ENCODE results near the gene STXBP1.
A peak's percentile ranks its signal among the peaks of the same experiment; 100 is the strongest.

STXBP1 gene

DNA sequence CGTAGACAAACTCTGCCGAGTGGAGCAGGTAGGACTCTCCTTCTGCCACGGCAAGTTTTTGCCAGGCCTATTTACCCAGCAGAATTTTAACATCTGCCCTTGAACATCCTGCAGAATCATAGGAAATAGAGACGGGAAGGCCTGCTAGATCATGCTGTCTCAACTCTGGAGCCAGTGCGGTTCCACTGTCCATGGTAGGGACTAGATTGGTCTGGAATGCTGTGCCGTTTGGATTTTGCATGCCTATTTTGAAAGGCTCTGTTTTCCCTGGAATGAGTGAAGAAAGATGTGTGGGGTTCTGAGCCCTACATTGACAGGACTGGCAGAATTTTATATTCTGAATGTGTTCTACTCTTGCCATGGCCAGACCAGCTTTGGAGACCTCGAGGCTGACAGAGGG is 61.2 kb downstream of the STXBP1 start:
- Histone ChIP-seq H4K91ac (ENCODE audit: low read depth, low read length) (no peak overlapping the region), H3K36me3 (ENCODE audit: control insufficient read depth in 1 of 2, insufficient read depth in 2 of 2, low read length in 2 of 2) (peaks cover 6 to 15% of the 10 kb centered on the region in 2 experiments), H3K27me3 (ENCODE audit: insufficient read depth, low read length) (no peaks in the 10 kb centered on the region), H3K79me1 (ENCODE audit: low read length) (no peaks in the 10 kb centered on the region), H3K23ac (ENCODE audit: low read length) (no peak overlapping the region), H3K18ac (ENCODE audit: low read length) (no peak overlapping the region), H2AK5ac (ENCODE audit: low read length) (no peak overlapping the region), H2BK5ac (ENCODE audit: low read depth, low read length, poor library complexity) (no peak overlapping the region), H2AFZ (ENCODE audit: insufficient read depth, low read length, poor library complexity) (no peak overlapping the region), H3K9ac (ENCODE audit: low read length) (no peak overlapping the region), H4K12ac (ENCODE audit: low read depth, low read length) (no peak overlapping the region), H3K79me2 (ENCODE audit: control insufficient read depth, insufficient read depth, low read length, poor library complexity) (no peaks in the 10 kb centered on the region), H3K14ac (ENCODE audit: low read length) (no peak overlapping the region), H3K4me1 (ENCODE audit: control insufficient read depth in 1 of 2, insufficient read depth in 2 of 2, low read length in 2 of 2) (no peaks in the 10 kb centered on the region), H3K4me2 (ENCODE audit: low read length) (no peak overlapping the region), H3K9me3 (ENCODE audit: insufficient read depth, low read depth, low read length) (no peaks in the 10 kb centered on the region), H2BK12ac (ENCODE audit: low read length) (no peak overlapping the region), H3K27ac (ENCODE audit: low read depth, low read length) (no peak overlapping the region), H3K4ac (ENCODE audit: low read depth, low read length) (no peak overlapping the region), H4K8ac (ENCODE audit: low read depth, low read length) (no peak overlapping the region), H3K4me3 (ENCODE audit: low read depth, low read length) (no peak overlapping the region), H2BK120ac (ENCODE audit: insufficient read depth, low read length, poor library complexity) (no peak overlapping the region)
- no CpG with 5 or more reads among the region's 7 CpGs for WGBS (ENCODE audit: extremely low coverage, insufficient coverage, insufficient read length)
- no peak for DNase-seq

DNA sequence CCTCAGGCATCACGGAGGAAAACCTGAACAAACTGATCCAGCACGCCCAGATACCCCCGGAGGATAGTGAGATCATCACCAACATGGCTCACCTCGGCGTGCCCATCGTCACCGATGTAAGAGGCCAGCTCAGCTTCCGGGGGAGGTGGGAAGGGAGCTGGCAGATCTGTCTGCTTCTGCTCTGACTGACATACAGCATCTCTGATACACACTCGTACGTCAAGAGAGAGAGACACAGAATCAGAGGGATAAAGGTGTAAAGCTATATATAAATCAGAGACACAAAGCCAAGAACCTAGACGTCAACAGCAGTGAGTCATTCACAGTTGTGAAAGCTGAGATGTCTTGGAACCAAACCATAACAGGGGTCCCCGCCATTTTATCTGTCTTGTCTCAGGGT is 64.6 kb downstream of the STXBP1 start:
- H3K27me3 ChIP-seq (ENCODE audit: insufficient read depth, low read length): no peaks in the 10 kb centered on the region
- no peaks in the 10 kb centered on the region for H3K79me2 ChIP-seq (ENCODE audit: control insufficient read depth, insufficient read depth, low read length, poor library complexity)
- no CpG with 5 or more reads among the region's 12 CpGs for WGBS (ENCODE audit: extremely low coverage, insufficient coverage, insufficient read length)

DNA sequence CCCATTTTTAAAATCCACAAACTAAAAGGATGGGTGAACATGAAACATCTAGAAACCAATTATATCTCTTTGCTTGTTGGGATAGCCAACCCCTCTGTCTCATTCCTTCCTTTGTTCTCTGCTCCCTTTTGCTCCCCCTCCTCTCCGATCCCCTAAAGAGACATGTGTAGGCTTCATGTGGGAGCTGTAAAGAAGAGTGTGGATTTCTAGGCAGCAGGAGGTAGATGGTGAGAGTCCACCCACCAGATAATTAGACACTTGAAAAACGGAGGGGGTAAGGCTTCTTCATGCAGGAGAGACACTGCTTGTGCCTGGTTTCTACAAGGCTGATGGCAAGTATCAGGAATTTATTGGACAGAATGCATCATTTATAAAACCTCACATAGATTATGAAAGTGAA is 67.4 kb downstream of the STXBP1 start:
- H2AK5ac ChIP-seq (ENCODE audit: low read length): no peak overlapping the region
- no peak overlapping the region for H3K27ac ChIP-seq (ENCODE audit: low read depth, low read length)
- H2BK5ac ChIP-seq (ENCODE audit: low read depth, low read length, poor library complexity): no peak overlapping the region
- no peak overlapping the region for H3K18ac ChIP-seq (ENCODE audit: low read length)
- H2AFZ ChIP-seq (ENCODE audit: insufficient read depth, low read length, poor library complexity): no peak overlapping the region
- no peak overlapping the region for H4K12ac ChIP-seq (ENCODE audit: low read depth, low read length)
- H3K4me3 ChIP-seq (ENCODE audit: low read depth, low read length): no peak overlapping the region
- no peaks in the 10 kb centered on the region for H3K79me2 ChIP-seq (ENCODE audit: control insufficient read depth, insufficient read depth, low read length, poor library complexity)
- no peak overlapping the region for H3K23ac ChIP-seq (ENCODE audit: low read length)
- no peak for DNase-seq
- no peak overlapping the region for H3K4me2 ChIP-seq (ENCODE audit: low read length)
- H3K14ac ChIP-seq (ENCODE audit: low read length): no peak overlapping the region
- no peak overlapping the region for H4K91ac ChIP-seq (ENCODE audit: low read depth, low read length)
- no peak overlapping the region for H2BK120ac ChIP-seq (ENCODE audit: insufficient read depth, low read length, poor library complexity)
- no peaks in the 10 kb centered on the region for H3K27me3 ChIP-seq (ENCODE audit: insufficient read depth, low read length)
- peaks cover 14 to 21% of the 10 kb centered on the region in 2 experiments for H3K36me3 ChIP-seq (ENCODE audit: control insufficient read depth in 1 of 2, insufficient read depth in 2 of 2, low read length in 2 of 2)
- H3K4ac ChIP-seq (ENCODE audit: low read depth, low read length): no peak overlapping the region
- peaks cover 7 to 15% of the 10 kb centered on the region in 2 experiments for H3K4me1 ChIP-seq (ENCODE audit: control insufficient read depth in 1 of 2, insufficient read depth in 2 of 2, low read length in 2 of 2)
- H3K9me3 ChIP-seq (ENCODE audit: insufficient read depth, low read depth, low read length): peaks cover 3% of the 10 kb centered on the region
- no CpG with 5 or more reads among the region's 2 CpGs for WGBS (ENCODE audit: extremely low coverage, insufficient coverage, insufficient read length)
- no peak overlapping the region for H4K8ac ChIP-seq (ENCODE audit: low read depth, low read length)
- no peak overlapping the region for H2BK12ac ChIP-seq (ENCODE audit: low read length)
- H3K9ac ChIP-seq (ENCODE audit: low read length): no peak overlapping the region
- peaks cover 7% of the 10 kb centered on the region for H3K79me1 ChIP-seq (ENCODE audit: low read length)

More for the DNA sequence above, 64.6 kb downstream of the STXBP1 start:
- Histone ChIP-seq H3K9ac (ENCODE audit: low read length) (no peak overlapping the region), H3K79me1 (ENCODE audit: low read length) (no peaks in the 10 kb centered on the region), H2BK12ac (ENCODE audit: low read length) (no peak overlapping the region), H2BK120ac (ENCODE audit: insufficient read depth, low read length, poor library complexity) (no peak overlapping the region), H3K4ac (ENCODE audit: low read depth, low read length) (no peak overlapping the region), H2AFZ (ENCODE audit: insufficient read depth, low read length, poor library complexity) (no peak overlapping the region), H4K12ac (ENCODE audit: low read depth, low read length) (no peak overlapping the region), H3K4me2 (ENCODE audit: low read length) (no peak overlapping the region), H3K27ac (ENCODE audit: low read depth, low read length) (no peak overlapping the region), H3K23ac (ENCODE audit: low read length) (no peak overlapping the region), H3K4me1 (ENCODE audit: control insufficient read depth in 1 of 2, insufficient read depth in 2 of 2, low read length in 2 of 2) (peaks cover 0 to 3% of the 10 kb centered on the region in 2 experiments), H2AK5ac (ENCODE audit: low read length) (no peak overlapping the region), H3K9me3 (ENCODE audit: insufficient read depth, low read depth, low read length) (peaks cover 2% of the 10 kb centered on the region), H4K91ac (ENCODE audit: low read depth, low read length) (no peak overlapping the region), H4K8ac (ENCODE audit: low read depth, low read length) (no peak overlapping the region), H3K18ac (ENCODE audit: low read length) (no peak overlapping the region), H3K4me3 (ENCODE audit: low read depth, low read length) (peak overlapping the region; percentile 42), H2BK5ac (ENCODE audit: low read depth, low read length, poor library complexity) (no peak overlapping the region), H3K14ac (ENCODE audit: low read length) (no peak overlapping the region), H3K36me3 (ENCODE audit: control insufficient read depth in 1 of 2, insufficient read depth in 2 of 2, low read length in 2 of 2) (peaks cover 9 to 25% of the 10 kb centered on the region in 2 experiments)
- DNase-seq: no peak

DNA sequence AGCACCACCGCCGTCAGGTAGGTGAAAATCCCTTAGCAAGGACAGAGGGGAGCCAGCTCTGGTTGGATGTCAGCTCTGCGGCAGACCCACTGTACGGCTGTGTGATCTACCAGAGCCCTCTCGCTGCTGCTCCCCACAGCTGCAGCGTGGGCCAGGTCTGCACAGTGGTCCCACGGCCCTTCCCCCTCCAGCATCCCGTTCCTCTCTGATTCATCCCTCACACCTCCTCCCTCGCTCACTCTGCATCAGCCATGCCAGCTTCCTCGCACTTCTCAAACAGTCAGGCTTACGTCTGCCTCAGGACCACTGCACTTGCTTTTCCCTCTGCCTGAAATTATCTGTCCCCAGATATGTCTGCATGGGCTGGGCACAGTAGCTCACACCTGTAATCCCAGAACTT is 68.1 kb downstream of the STXBP1 start:
- Histone ChIP-seq H3K79me1 (ENCODE audit: low read length) (peaks cover 11% of the 10 kb centered on the region), H3K36me3 (ENCODE audit: control insufficient read depth in 1 of 2, insufficient read depth in 2 of 2, low read length in 2 of 2) (peaks cover 14 to 21% of the 10 kb centered on the region in 2 experiments), H2AK5ac (ENCODE audit: low read length) (no peak overlapping the region), H4K8ac (ENCODE audit: low read depth, low read length) (no peak overlapping the region), H4K91ac (ENCODE audit: low read depth, low read length) (no peak overlapping the region), H3K79me2 (ENCODE audit: control insufficient read depth, insufficient read depth, low read length, poor library complexity) (no peaks in the 10 kb centered on the region), H2BK5ac (ENCODE audit: low read depth, low read length, poor library complexity) (no peak overlapping the region), H3K14ac (ENCODE audit: low read length) (no peak overlapping the region), H3K18ac (ENCODE audit: low read length) (no peak overlapping the region), H3K27ac (ENCODE audit: low read depth, low read length) (no peak overlapping the region), H3K23ac (ENCODE audit: low read length) (no peak overlapping the region), H3K4me2 (ENCODE audit: low read length) (no peak overlapping the region), H3K4me1 (ENCODE audit: control insufficient read depth in 1 of 2, insufficient read depth in 2 of 2, low read length in 2 of 2) (peaks cover 13 to 22% of the 10 kb centered on the region in 2 experiments), H2AFZ (ENCODE audit: insufficient read depth, low read length, poor library complexity) (no peak overlapping the region), H2BK120ac (ENCODE audit: insufficient read depth, low read length, poor library complexity) (no peak overlapping the region), H2BK12ac (ENCODE audit: low read length) (no peak overlapping the region), H3K9me3 (ENCODE audit: insufficient read depth, low read depth, low read length) (peaks cover 3% of the 10 kb centered on the region), H3K4ac (ENCODE audit: low read depth, low read length) (no peak overlapping the region), H3K27me3 (ENCODE audit: insufficient read depth, low read length) (no peaks in the 10 kb centered on the region), H3K4me3 (ENCODE audit: low read depth, low read length) (no peak overlapping the region), H4K12ac (ENCODE audit: low read depth, low read length) (no peak overlapping the region), H3K9ac (ENCODE audit: low read length) (no peak overlapping the region)
- WGBS (ENCODE audit: extremely low coverage, insufficient coverage, insufficient read length): no CpG with 5 or more reads among the region's 11 CpGs
- DNase-seq: no peak
